HepG2 (cell line): Measurements from ENCODE around the gene OR1F1. TPM values are rescaled to one million over a fixed set of nuclear protein-coding genes. Genes with fewer than 3 reads are reported as not detected.

Source experiments
- CEBPB ChIP-seq: IDR thresholded peaks from 2 replicates; pipeline ENCODE4 v1.6.1; 2011; ENCODE audit warnings: low read depth, low read length, improper control_type of control experiment, borderline replicate concordance
- CHD4 ChIP-seq: fragments of 200-600 bp; sonication (generic); IDR thresholded peaks from 2 replicates; pipeline ENCODE4 v1.7.0; 2017; ENCODE audit warnings: mild to moderate bottlenecking, low read length, borderline replicate concordance
- CSRNP2 ChIP-seq: sonication (generic); formaldehyde crosslinking; conservative IDR thresholded peaks from 2 replicates; pipeline ENCODE4 v1.8.0; 2022; ENCODE audit warnings: low read depth, missing genetic modification reagents
- FOXJ3 ChIP-seq: sonication (generic); formaldehyde crosslinking; IDR thresholded peaks from 2 replicates; pipeline ENCODE4 v1.4.0; 2020; ENCODE audit warnings: missing genetic modification reagents, mild to moderate bottlenecking, borderline replicate concordance
- GABPA ChIP-seq, 2 experiments: IDR thresholded peaks; 2 replicates each; pipeline ENCODE4 v1.6.1; 2011 to 2016; ENCODE audit warnings: low read depth in 2 of 2, low read length in 1 of 2, missing biosample characterization in 1 of 2, missing genetic modification characterization in 1 of 2
- GMEB1 ChIP-seq: sonication (generic); formaldehyde crosslinking; IDR thresholded peaks from 2 replicates; pipeline ENCODE4 v1.5.1; 2020; ENCODE audit warnings: missing genetic modification reagents, mild to moderate bottlenecking, borderline replicate concordance
- NCOR1 ChIP-seq: fragments of 200-600 bp; sonication (generic); IDR thresholded peaks from 2 replicates; pipeline ENCODE4 v1.7.0; 2017; ENCODE audit warnings: antibody characterized with exemption, low read length, borderline replicate concordance
- SNAPC4 ChIP-seq: sonication (generic); formaldehyde crosslinking; IDR thresholded peaks from 2 replicates; pipeline ENCODE4 v1.4.0; 2020; ENCODE audit warnings: mild to moderate bottlenecking, missing genetic modification reagents
- SNAPC5 ChIP-seq: sonication (generic); formaldehyde crosslinking; IDR thresholded peaks from 2 replicates; pipeline ENCODE4 v1.8.1; 2023; ENCODE audit warnings: mild to moderate bottlenecking, missing genetic modification reagents, borderline replicate concordance
- STAG1 ChIP-seq: sonication (generic); formaldehyde crosslinking; IDR thresholded peaks from 2 replicates; pipeline ENCODE4 v1.4.0; 2020; ENCODE audit warnings: missing genetic modification reagents
- ZNF136 ChIP-seq: sonication (generic); formaldehyde crosslinking; IDR thresholded peaks from 2 replicates; pipeline ENCODE4 v1.8.1; 2022; ENCODE audit warnings: low read depth, mild to moderate bottlenecking, moderate library complexity, missing genetic modification reagents
- ZNF317 ChIP-seq: sonication (generic); formaldehyde crosslinking; IDR thresholded peaks from 2 replicates; pipeline ENCODE4 v1.5.0; 2020; ENCODE audit warnings: mild to moderate bottlenecking, missing genetic modification reagents
- polyA plus RNA-seq, 8 experiments: library from polyadenylated mRNA; depleted of rRNA in 3 of 8; stranded (reverse) in 7 of 8; unstranded in 1 of 8; fragments of >200 nt; fragmentation: Illumina TruSeq in 4 of 8; extraction: Trizol in 4 of 8; gene quantifications; 2 replicates each; pipeline versions ENCODE4 v1.2.1 to v1.2.3, GENCODE V29; 2011 to 2016; ENCODE audit warnings: low read depth in 4 of 8, missing spikeins in 1 of 8, mixed read lengths in 1 of 8; ENCODE audit not compliant: insufficient read depth in 1 of 8
- total RNA-seq, 5 experiments: library from RNA; depleted of rRNA; stranded (reverse); fragments of >200 nt; fragmentation: Illumina TruSeq; extraction: Trizol; gene quantifications; 2 replicates each; pipeline ENCODE4 v1.2.3, GENCODE V29; 2016; ENCODE audit warnings: low read depth in 1 of 5
- TF ChIP-seq, protein P1 (sequence below): sonication (generic); formaldehyde crosslinking; IDR thresholded peaks from 2 replicates; pipeline ENCODE4 v1.4.0; 2020; ENCODE audit warnings: mild to moderate bottlenecking, missing genetic modification reagents, borderline replicate concordance

OR1F1 gene
- total and polyA plus RNA-seq, 2 of the 13 experiments (the other 11 are each of a cell fraction or from before 2014, with no cell fraction given), result 0.90 TPM; not detected in 1

- peak; percentile 25; the same call in 1 of the 2 replicates for TF ChIP-seq GMEB1 (CRISPR knock-in tag)
- TF ChIP-seq SNAPC5 (CRISPR knock-in tag), result 0 out of 2 replicates have a peak, but pooled peaks have one; percentile 28
- TF ChIP-seq SNAPC4 (CRISPR knock-in tag), result no peak
- TF ChIP-seq CSRNP2, result no peak
- peak; percentile 67; the same call in 1 of the 2 replicates for TF ChIP-seq CHD4
- TF ChIP-seq, protein P1, sequence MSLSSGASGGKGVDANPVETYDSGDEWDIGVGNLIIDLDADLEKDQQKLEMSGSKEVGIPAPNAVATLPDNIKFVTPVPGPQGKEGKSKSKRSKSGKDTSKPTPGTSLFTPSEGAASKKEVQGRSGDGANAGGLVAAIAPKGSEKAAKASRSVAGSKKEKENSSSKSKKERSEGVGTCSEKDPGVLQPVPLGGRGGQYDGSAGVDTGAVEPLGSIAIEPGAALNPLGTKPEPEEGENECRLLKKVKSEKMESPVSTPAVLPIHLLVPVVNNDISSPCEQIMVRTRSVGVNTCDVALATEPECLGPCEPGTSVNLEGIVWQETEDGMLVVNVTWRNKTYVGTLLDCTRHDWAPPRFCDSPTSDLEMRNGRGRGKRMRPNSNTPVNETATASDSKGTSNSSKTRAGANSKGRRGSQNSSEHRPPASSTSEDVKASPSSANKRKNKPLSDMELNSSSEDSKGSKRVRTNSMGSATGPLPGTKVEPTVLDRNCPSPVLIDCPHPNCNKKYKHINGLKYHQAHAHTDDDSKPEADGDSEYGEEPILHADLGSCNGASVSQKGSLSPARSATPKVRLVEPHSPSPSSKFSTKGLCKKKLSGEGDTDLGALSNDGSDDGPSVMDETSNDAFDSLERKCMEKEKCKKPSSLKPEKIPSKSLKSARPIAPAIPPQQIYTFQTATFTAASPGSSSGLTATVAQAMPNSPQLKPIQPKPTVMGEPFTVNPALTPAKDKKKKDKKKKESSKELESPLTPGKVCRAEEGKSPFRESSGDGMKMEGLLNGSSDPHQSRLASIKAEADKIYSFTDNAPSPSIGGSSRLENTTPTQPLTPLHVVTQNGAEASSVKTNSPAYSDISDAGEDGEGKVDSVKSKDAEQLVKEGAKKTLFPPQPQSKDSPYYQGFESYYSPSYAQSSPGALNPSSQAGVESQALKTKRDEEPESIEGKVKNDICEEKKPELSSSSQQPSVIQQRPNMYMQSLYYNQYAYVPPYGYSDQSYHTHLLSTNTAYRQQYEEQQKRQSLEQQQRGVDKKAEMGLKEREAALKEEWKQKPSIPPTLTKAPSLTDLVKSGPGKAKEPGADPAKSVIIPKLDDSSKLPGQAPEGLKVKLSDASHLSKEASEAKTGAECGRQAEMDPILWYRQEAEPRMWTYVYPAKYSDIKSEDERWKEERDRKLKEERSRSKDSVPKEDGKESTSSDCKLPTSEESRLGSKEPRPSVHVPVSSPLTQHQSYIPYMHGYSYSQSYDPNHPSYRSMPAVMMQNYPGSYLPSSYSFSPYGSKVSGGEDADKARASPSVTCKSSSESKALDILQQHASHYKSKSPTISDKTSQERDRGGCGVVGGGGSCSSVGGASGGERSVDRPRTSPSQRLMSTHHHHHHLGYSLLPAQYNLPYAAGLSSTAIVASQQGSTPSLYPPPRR (CRISPR knock-in tag), result no peak
- peak; percentile 56; the same call in 1 of the 2 replicates for TF ChIP-seq ZNF136 (CRISPR knock-in tag)
- TF ChIP-seq STAG1 (CRISPR knock-in tag), result no peak
- TF ChIP-seq NCOR1, result peak; percentile 83
- TF ChIP-seq GABPA (IDR thresholded peaks at IDR 0.05; ENCODE audit: low read depth, low read length), result no peak
- TF ChIP-seq GABPA (CRISPR knock-in tag; IDR thresholded peaks at IDR 0.05; ENCODE audit: low read depth), result no peak; the same call in 1 of the 2 replicates
- no peak for TF ChIP-seq ZNF317 (CRISPR knock-in tag)
- TF ChIP-seq CEBPB, result peak; percentile 89
- no peak for TF ChIP-seq FOXJ3 (CRISPR knock-in tag)
Observed at GRCh38 chr16:3207086-3207953, 19.3 kb downstream of the OR1F1 start (continued).
